GM11168 (cell line): ENCODE results near the gene TOMM34.

ENCODE experiments used
- in situ Hi-C: fragments of 300-500 bp; cut with MboI; formaldehyde crosslinking; loops from one replicate; pipeline ENCODE4 v1.12.0; 2022; ENCODE audit warnings: low sequenced_read_pairs; ENCODE audit not compliant: unreplicated experiment

TOMM34 gene

GRCh38 chr20:44936510-44936909 lies 23.7 kb downstream of the TOMM34 start:
- in situ Hi-C loops: no loop called here

- in situ Hi-C loops: no loop called here
Measured at GRCh38 chr20:44932916-44933315, 27.3 kb downstream of the TOMM34 start.

- in situ Hi-C loops: no loop called here
Measured at GRCh38 chr20:44931911-44932310, 28.3 kb downstream of the TOMM34 start.

GRCh38 chr20:44930517-44931168 lies 29.6 kb downstream of the TOMM34 start:
- in situ Hi-C loops: no loop called here

- in situ Hi-C loops: no loop called here
Measured at GRCh38 chr20:44928595-44928994, 31.6 kb downstream of the TOMM34 start.

DNA sequence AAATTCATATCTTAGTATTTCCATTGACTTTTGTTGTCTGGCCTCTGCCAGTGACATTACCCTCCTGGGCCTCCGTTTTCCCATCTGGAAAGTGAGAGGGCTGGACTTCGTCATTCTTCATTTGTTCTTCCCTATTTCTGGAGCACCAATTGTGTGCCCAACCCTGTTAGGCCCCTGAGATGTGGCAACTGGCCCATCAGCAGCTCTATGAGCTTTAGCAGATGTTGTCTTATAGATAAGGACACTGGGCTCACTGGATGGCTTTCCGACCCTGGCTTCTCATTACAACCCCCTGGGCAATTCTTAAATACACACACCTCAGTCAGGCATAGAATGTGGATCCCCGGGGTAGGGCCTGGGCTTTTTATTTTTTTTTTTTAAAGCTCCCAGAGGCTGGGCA lies 35.7 kb downstream of the TOMM34 start:
- in situ Hi-C loops: no loop called here

- in situ Hi-C loops: no loop called here
Measured at GRCh38 chr20:44921447-44921846, 38.8 kb downstream of the TOMM34 start.

DNA sequence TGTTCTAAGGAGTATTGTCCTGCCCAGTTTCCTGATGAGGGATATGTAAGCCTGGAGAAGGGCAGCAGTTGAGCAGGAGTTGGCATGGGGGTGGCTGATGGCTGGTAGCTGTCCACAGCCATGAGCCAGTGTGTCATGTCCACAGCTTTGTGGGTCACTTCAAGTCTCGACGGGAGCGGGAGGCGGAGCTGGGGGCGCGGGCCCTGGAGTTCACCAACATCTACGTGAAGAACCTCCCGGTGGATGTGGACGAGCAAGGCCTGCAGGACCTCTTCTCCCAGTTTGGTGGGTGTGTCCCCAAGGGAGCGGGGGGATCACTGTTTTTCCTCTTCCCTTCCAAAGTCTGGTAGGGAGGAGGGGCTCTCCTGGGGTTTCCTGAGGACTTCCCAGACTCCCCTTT lies 41.4 kb downstream of the TOMM34 start:
- in situ Hi-C loops: no loop called here

DNA sequence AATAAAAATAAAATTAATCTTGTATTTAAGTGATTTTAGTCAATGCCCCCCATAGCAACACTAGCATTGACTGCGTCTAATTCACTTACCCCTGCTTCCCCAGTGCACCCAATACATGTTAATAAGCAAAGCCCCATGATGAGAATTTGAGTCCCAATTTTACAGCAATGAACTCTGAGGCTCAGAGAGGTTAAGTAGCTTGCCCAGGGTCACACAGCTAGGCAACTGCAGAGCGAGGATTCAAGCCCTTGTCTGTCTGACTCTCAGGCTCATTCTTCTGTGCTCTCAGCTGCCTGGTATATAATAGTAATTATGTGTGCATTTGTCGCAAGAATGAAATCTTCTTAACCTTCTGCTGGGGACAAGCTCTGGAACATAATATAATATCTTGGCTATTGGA lies 41.9 kb downstream of the TOMM34 start:
- in situ Hi-C loops: no loop called here

GRCh38 chr20:44917399-44917798 lies 42.8 kb downstream of the TOMM34 start:
- in situ Hi-C loops: no loop called here

DNA sequence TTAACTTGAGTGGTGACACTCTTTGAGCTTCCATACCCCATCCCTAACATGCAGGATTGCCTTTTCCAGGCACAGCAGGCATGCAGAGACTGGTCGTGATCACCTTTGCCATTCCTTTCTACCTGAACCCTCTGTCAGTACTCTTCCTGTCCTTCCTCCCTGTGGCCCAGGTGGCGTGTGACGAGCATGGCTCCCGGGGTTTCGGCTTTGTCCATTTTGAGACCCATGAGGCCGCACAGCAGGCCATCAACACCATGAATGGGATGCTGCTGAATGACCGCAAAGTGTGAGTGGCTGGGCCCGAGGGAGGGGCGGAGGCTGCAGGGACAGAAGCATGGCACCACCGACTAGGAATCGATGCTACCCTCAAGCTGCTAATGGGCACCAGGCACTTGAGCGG lies 43.6 kb downstream of the TOMM34 start:
- in situ Hi-C loops: no loop called here

GRCh38 chr20:44914924-44915323 lies 45.3 kb downstream of the TOMM34 start:
- in situ Hi-C loops: no loop called here

DNA sequence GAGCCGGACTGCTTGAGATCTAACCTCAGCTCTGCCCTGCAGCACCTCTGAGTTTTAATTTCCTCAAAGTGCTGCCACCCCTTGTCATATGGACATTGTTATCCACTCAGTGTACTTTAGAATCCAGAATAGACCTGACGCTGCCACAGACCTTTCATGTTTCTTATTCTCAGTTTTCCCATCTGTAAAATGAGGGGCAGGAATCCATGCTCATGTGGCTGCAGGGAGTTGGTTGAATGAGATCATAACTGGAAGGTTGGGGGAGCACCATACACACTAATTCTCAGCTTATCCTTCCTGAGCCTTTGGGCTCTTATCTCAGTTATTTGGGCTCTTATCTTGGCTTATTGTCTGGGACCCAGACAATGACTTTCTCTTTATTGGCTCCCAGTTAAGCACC lies 48.0 kb downstream of the TOMM34 start:
- in situ Hi-C loops: no loop called here

- in situ Hi-C loops: no loop called here
Measured at GRCh38 chr20:44911264-44911921, 48.8 kb downstream of the TOMM34 start.

DNA sequence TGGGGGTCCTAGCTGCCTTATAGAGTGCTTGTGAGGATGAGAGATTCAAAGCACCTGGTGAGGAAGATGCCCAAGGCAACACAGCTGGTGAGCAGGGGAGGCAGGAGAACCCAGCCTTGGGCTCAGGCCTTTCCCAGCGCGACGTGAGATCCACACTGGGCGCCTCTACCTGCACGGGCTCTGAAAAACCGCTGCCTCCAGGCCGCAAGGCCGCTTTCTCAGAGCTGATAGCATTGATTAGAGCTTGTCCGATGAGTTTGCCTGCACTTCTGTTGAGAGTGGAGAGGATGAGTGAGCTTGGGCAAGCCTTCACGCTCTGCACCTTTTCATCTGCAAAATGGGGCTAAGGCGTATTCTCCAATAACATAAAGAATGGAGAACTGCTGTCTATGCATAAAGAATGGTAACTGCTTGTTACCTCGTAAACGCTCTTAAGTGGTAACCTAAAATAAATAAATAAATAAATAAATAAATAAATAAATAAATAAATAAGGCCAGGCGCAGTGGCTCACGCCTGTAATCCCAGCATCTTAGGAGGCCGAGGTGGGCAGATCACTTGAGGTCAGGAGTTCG lies 49.4 kb downstream of the TOMM34 start:
- in situ Hi-C loops: no loop called here

- in situ Hi-C loops: no loop called here
Measured at GRCh38 chr20:44909872-44910689, 50.1 kb downstream of the TOMM34 start, which contains the start of gene PABPC1L. Gene PABPC1L (plus strand): TSS chr20:44910060. CDS start chr20:44910144, 84 bp downstream.

GRCh38 chr20:44908987-44909871 lies 51.0 kb downstream of the TOMM34 start:
- in situ Hi-C loops: no loop called here

GRCh38 chr20:44904377-44904776 lies 55.8 kb downstream of the TOMM34 start:
- in situ Hi-C loops: no loop called here

GRCh38 chr20:44901974-44902373 lies 58.2 kb downstream of the TOMM34 start:
- in situ Hi-C loops: no loop called here
